Stomach (tissue), 4 donors: ENCODE data around the gene ZNF106.

Experiments used
- EP300 ChIP-seq: sonication (generic); formaldehyde crosslinking; IDR thresholded peaks from one replicate; pipeline ENCODE4 v1.6.1; 2017; ENCODE audit warnings: antibody characterized with exemption
- POLR2A ChIP-seq, 4 donors: fragments of 450-650 bp; IDR thresholded peaks; one replicate each; pipeline ENCODE4 v1.6.1; 2016; ENCODE audit warnings: antibody characterized with exemption in 4 of 4, control low read depth in 2 of 4, mild to moderate bottlenecking in 1 of 4, moderate library complexity in 1 of 4
- TF ChIP-seq, protein P1 (sequence below), 7 experiments: fragments of 450-650 bp in 4 of 7; fragments of 200-600 bp in 3 of 7; sonication (generic) in 3 of 7; IDR thresholded peaks; one replicate each; pipeline ENCODE4 v1.5.1; 2016 to 2019; ENCODE audit warnings: antibody characterized with exemption in 7 of 7, control low read depth in 2 of 7, mild to moderate bottlenecking in 1 of 7

- TF ChIP-seq, protein P1, sequence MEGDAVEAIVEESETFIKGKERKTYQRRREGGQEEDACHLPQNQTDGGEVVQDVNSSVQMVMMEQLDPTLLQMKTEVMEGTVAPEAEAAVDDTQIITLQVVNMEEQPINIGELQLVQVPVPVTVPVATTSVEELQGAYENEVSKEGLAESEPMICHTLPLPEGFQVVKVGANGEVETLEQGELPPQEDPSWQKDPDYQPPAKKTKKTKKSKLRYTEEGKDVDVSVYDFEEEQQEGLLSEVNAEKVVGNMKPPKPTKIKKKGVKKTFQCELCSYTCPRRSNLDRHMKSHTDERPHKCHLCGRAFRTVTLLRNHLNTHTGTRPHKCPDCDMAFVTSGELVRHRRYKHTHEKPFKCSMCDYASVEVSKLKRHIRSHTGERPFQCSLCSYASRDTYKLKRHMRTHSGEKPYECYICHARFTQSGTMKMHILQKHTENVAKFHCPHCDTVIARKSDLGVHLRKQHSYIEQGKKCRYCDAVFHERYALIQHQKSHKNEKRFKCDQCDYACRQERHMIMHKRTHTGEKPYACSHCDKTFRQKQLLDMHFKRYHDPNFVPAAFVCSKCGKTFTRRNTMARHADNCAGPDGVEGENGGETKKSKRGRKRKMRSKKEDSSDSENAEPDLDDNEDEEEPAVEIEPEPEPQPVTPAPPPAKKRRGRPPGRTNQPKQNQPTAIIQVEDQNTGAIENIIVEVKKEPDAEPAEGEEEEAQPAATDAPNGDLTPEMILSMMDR (IDR thresholded peaks at IDR 0.05), result peak in 1 of 7 experiments; percentile 6
- TF ChIP-seq POLR2A (IDR thresholded peaks at IDR 0.05) (peak in 2 of 4 donors; percentile 33 to 76), EP300 (no peak)
Observed at GRCh38 chr15:42490671-42491538, at the start of gene ZNF106.
